ENCODE data around the gene LZTS3. TPM values are rescaled to one million over a fixed set of nuclear protein-coding genes. Genes with fewer than 3 reads are reported as not detected.

The LZTS3 gene
- total and polyA plus RNA-seq, 2 of the 13 experiments (the other 11 are each of a cell fraction or from before 2014, with no cell fraction given) = 10.1 to 31.3 TPM

DNA sequence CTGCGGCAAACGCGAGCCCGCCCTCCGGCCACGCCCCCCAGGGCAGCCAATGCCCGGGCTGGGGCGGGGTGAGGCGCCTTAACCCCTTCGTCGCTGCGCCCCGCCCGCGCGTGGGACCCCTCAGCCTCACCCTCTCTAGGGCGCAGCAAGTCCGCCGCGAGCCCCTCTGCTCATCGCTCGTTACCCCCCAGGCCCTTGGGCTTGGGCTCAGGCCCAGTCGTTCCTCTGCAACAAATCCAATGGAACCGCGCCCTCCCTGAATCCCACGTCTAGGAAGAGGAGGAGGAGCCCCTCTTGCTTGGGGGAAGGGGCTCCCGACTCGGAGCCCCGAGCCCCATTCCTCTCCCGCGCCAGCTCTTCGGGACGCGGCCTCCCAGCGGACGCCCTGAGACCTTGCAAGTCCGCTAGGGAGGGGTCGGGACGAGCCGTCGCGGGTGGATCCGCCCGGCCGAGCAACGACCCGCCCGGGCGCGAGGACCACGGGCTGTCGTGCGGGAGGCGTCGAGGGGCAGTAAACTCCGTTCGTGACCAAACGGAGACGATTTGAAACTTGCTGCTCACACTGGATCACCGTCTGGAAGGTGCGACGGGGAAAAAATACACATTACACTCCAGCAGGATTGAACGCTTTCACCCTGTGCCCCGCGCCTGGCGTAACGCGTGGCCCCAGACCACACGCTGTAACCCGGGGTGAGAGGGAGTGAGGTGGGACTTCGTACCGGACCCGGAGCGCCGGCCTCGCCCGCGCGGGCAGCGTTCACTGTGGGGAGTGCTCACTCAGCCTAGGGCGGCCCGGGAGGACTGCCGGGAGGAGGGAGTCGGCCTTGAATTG is 477 bp upstream of the LZTS3 start (continued):
- TF ChIP-seq SUZ12 (IDR thresholded peaks at IDR 0.05; ENCODE audit: low read depth, low read length) (no peak), PHF21A (CRISPR knock-in tag; IDR thresholded peaks at IDR 0.05) (peak; percentile 94), KDM4B (CRISPR knock-in tag; IDR thresholded peaks at IDR 0.05) (peak; percentile 11; the same call in 1 of the 2 replicates), HOXA5 (CRISPR knock-in tag; IDR thresholded peaks at IDR 0.05) (peak; percentile 92), NRL (CRISPR knock-in tag; IDR thresholded peaks at IDR 0.05; ENCODE audit: borderline replicate concordance) (peak; percentile 100), GTF2F1 (IDR thresholded peaks at IDR 0.05; ENCODE audit: low read length) (0 out of 2 replicates have a peak, but pooled peaks have one; percentile 11), CBX5 (CRISPR knock-in tag; IDR thresholded peaks at IDR 0.05; ENCODE audit: borderline replicate concordance) (peak; percentile 86; the same call in 1 of the 2 replicates), TCF7L2 (IDR thresholded peaks at IDR 0.05; ENCODE audit: low read depth, low read length) (no peak), LCORL (IDR thresholded peaks at IDR 0.05) (no peak), LCORL (CRISPR knock-in tag; IDR thresholded peaks at IDR 0.05) (peak; percentile 95), ISX (CRISPR knock-in tag; conservative IDR thresholded peaks at IDR 0.05) (0 out of 2 replicates have a peak, but pooled peaks have one; percentile 8)
- TF ChIP-seq, protein P1, sequence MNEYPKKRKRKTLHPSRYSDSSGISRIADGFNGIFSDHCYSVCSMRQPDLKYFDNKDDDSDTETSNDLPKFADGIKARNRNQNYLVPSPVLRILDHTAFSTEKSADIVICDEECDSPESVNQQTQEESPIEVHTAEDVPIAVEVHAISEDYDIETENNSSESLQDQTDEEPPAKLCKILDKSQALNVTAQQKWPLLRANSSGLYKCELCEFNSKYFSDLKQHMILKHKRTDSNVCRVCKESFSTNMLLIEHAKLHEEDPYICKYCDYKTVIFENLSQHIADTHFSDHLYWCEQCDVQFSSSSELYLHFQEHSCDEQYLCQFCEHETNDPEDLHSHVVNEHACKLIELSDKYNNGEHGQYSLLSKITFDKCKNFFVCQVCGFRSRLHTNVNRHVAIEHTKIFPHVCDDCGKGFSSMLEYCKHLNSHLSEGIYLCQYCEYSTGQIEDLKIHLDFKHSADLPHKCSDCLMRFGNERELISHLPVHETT (CRISPR knock-in tag; conservative IDR thresholded peaks at IDR 0.05) = peak; percentile 75
- TF ChIP-seq, protein P2, sequence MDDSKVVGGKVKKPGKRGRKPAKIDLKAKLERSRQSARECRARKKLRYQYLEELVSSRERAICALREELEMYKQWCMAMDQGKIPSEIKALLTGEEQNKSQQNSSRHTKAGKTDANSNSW (CRISPR knock-in tag; IDR thresholded peaks at IDR 0.05; ENCODE audit: borderline replicate concordance) = peak; percentile 19; the same call in 1 of the 2 replicates
- TF ChIP-seq, protein P3, sequence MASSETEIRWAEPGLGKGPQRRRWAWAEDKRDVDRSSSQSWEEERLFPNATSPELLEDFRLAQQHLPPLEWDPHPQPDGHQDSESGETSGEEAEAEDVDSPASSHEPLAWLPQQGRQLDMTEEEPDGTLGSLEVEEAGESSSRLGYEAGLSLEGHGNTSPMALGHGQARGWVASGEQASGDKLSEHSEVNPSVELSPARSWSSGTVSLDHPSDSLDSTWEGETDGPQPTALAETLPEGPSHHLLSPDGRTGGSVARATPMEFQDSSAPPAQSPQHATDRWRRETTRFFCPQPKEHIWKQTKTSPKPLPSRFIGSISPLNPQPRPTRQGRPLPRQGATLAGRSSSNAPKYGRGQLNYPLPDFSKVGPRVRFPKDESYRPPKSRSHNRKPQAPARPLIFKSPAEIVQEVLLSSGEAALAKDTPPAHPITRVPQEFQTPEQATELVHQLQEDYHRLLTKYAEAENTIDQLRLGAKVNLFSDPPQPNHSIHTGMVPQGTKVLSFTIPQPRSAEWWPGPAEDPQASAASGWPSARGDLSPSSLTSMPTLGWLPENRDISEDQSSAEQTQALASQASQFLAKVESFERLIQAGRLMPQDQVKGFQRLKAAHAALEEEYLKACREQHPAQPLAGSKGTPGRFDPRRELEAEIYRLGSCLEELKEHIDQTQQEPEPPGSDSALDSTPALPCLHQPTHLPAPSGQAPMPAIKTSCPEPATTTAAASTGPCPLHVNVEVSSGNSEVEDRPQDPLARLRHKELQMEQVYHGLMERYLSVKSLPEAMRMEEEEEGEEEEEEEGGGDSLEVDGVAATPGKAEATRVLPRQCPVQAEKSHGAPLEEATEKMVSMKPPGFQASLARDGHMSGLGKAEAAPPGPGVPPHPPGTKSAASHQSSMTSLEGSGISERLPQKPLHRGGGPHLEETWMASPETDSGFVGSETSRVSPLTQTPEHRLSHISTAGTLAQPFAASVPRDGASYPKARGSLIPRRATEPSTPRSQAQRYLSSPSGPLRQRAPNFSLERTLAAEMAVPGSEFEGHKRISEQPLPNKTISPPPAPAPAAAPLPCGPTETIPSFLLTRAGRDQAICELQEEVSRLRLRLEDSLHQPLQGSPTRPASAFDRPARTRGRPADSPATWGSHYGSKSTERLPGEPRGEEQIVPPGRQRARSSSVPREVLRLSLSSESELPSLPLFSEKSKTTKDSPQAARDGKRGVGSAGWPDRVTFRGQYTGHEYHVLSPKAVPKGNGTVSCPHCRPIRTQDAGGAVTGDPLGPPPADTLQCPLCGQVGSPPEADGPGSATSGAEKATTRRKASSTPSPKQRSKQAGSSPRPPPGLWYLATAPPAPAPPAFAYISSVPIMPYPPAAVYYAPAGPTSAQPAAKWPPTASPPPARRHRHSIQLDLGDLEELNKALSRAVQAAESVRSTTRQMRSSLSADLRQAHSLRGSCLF (CRISPR knock-in tag; IDR thresholded peaks at IDR 0.05; ENCODE audit: borderline replicate concordance) = 0 out of 2 replicates have a peak, but pooled peaks have one; percentile 42
